Measurements from ENCODE around the gene TUBA4B.
A peak's percentile ranks its signal among the peaks of the same experiment; 100 is the strongest.

The TUBA4B gene

DNA sequence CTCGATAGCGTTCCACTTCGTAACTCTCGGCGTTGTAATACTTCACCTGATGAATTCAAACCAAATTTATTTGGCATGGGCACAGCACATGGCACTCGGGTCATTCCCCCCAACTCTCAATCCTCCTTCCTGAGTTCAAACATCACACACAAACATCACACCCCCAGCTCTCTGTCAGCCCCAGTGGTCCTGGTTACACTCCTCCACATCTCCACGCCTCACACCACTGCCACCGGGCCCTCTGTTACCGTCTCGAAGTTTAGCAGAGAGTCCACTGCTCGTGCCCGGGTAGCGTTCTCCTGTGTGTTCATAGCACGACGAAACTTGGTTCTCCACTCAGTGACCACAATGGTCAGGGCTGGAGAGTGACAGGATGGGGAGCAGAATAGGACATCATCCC lies 38.9 kb upstream of the TUBA4B start:
- H3K27me3 ChIP-seq (ENCODE audit: insufficient read depth, poor library complexity, severe bottlenecking) = no peaks in the 10 kb centered on the region
- no peaks in the 10 kb centered on the region for H3K9me3 ChIP-seq (ENCODE audit: severe bottlenecking)
- TF ChIP-seq, protein P1, sequence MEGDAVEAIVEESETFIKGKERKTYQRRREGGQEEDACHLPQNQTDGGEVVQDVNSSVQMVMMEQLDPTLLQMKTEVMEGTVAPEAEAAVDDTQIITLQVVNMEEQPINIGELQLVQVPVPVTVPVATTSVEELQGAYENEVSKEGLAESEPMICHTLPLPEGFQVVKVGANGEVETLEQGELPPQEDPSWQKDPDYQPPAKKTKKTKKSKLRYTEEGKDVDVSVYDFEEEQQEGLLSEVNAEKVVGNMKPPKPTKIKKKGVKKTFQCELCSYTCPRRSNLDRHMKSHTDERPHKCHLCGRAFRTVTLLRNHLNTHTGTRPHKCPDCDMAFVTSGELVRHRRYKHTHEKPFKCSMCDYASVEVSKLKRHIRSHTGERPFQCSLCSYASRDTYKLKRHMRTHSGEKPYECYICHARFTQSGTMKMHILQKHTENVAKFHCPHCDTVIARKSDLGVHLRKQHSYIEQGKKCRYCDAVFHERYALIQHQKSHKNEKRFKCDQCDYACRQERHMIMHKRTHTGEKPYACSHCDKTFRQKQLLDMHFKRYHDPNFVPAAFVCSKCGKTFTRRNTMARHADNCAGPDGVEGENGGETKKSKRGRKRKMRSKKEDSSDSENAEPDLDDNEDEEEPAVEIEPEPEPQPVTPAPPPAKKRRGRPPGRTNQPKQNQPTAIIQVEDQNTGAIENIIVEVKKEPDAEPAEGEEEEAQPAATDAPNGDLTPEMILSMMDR (IDR thresholded peaks at IDR 0.05; ENCODE audit: poor library complexity, severe bottlenecking) = no peak
- DNase-seq (ENCODE audit: low spot score) (no peak), ATAC-seq (ENCODE audit: low read depth) (no peak)
- peaks cover 43% of the 10 kb centered on the region for H3K36me3 ChIP-seq (ENCODE audit: low read depth)
- H3K4me3 ChIP-seq (ENCODE audit: severe bottlenecking) = no peak overlapping the region
- no peak overlapping the region for H3K27ac ChIP-seq (ENCODE audit: poor library complexity, severe bottlenecking)
- peaks cover 4% of the 10 kb centered on the region for H3K4me1 ChIP-seq (ENCODE audit: insufficient read depth, poor library complexity, severe bottlenecking)

DNA sequence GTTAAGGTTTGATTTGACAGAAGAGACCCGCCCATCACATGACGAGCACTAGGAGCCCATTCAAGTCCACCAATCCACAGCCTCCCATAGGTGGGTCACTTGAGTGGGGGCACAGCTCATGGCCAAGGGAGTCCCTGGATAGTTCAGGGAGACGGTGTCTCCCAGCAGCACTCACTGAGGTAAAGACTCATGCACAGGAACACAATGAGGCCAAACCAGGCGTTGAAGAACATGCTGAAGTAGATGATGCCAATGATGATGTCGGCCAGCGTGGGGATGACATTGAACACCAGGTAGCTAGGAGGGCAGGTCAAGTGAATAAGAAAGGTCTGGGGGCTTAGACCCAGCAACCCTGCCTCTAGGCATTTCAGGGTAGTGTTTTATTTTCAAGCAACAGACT lies 38.3 kb upstream of the TUBA4B start:
- no peak for DNase-seq (ENCODE audit: low spot score)
- H3K4me3 ChIP-seq (ENCODE audit: severe bottlenecking) = no peak overlapping the region
- TF ChIP-seq, protein P1 (IDR thresholded peaks at IDR 0.05; ENCODE audit: poor library complexity, severe bottlenecking) = no peak
- H3K9me3 ChIP-seq (ENCODE audit: severe bottlenecking) = no peaks in the 10 kb centered on the region
- no peaks in the 10 kb centered on the region for H3K27me3 ChIP-seq (ENCODE audit: insufficient read depth, poor library complexity, severe bottlenecking)
- no peak for ATAC-seq (ENCODE audit: low read depth)
- H3K4me1 ChIP-seq (ENCODE audit: insufficient read depth, poor library complexity, severe bottlenecking) = peaks cover 4% of the 10 kb centered on the region
- no peak overlapping the region for H3K27ac ChIP-seq (ENCODE audit: poor library complexity, severe bottlenecking)
- H3K36me3 ChIP-seq (ENCODE audit: low read depth) = peaks cover 43% of the 10 kb centered on the region

DNA sequence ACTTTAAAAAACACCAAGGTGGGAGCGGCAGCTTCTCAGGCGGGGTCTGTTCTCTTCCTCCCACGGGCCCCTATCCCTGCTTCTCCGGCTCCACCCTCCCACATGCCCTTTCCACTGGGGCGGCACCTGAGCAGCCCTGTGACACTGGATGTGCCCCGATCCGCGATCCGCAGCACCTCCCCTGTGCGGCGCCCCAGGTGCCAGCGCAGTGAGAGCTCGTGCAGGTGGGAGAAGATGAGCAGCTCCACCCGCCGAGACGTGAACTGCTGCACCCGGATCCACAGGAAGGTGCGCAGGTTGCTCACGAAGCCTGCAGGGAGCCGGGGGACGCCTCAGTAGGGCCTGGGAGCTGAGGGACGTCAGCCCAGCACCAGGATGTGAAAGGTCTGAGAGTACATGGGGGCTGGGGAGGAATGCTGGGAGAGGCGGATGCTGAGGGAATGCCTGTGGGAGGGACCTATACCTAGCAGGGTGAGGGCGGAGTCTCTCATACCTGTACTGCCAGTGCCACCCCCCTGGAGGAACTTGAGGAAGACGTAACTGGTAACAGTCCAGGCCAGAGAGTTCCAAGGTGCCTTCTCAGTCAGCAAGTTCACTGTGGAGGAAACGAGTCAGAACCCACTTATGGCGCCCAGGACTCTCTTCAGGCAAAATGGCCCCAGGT lies 37.0 kb upstream of the TUBA4B start:
- no peak overlapping the region for H3K27ac ChIP-seq (ENCODE audit: poor library complexity, severe bottlenecking)
- ATAC-seq (ENCODE audit: low read depth) (no peak), DNase-seq (ENCODE audit: low spot score) (no peak)
- H3K36me3 ChIP-seq (ENCODE audit: low read depth) = peaks cover 49% of the 10 kb centered on the region
- TF ChIP-seq, protein P1 (IDR thresholded peaks at IDR 0.05; ENCODE audit: poor library complexity, severe bottlenecking) = no peak
- H3K9me3 ChIP-seq (ENCODE audit: severe bottlenecking) = no peaks in the 10 kb centered on the region
- H3K4me1 ChIP-seq (ENCODE audit: insufficient read depth, poor library complexity, severe bottlenecking) = peaks cover 4% of the 10 kb centered on the region
- no peaks in the 10 kb centered on the region for H3K27me3 ChIP-seq (ENCODE audit: insufficient read depth, poor library complexity, severe bottlenecking)
- no peak overlapping the region for H3K4me3 ChIP-seq (ENCODE audit: severe bottlenecking)

DNA sequence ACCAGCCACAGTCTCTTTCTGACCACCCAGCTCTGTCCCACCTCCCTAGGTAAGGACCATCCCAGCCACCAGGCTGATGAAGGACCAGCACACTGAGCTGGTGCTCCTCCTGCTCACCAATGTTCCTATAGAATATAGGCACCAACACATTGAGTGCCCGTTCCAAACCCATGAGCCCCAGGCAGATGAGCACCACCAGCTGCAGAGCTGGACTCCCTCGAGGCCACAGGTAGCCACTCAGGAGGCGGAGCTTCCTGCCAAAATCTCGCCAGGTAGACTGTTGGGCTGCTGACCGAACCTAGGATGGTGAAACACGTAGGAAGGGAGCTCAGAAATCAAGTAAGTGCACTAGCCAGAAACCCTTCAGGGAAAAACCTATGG lies 36.5 kb upstream of the TUBA4B start:
- no peak overlapping the region for H3K4me3 ChIP-seq (ENCODE audit: severe bottlenecking)
- peaks cover 54% of the 10 kb centered on the region for H3K36me3 ChIP-seq (ENCODE audit: low read depth)
- DNase-seq (ENCODE audit: low spot score) (no peak), ATAC-seq (ENCODE audit: low read depth) (no peak)
- no peaks in the 10 kb centered on the region for H3K27me3 ChIP-seq (ENCODE audit: insufficient read depth, poor library complexity, severe bottlenecking)
- H3K27ac ChIP-seq (ENCODE audit: poor library complexity, severe bottlenecking) = no peak overlapping the region
- peaks cover 4% of the 10 kb centered on the region for H3K4me1 ChIP-seq (ENCODE audit: insufficient read depth, poor library complexity, severe bottlenecking)
- H3K9me3 ChIP-seq (ENCODE audit: severe bottlenecking) = no peaks in the 10 kb centered on the region
- TF ChIP-seq, protein P1 (IDR thresholded peaks at IDR 0.05; ENCODE audit: poor library complexity, severe bottlenecking) = no peak

DNA sequence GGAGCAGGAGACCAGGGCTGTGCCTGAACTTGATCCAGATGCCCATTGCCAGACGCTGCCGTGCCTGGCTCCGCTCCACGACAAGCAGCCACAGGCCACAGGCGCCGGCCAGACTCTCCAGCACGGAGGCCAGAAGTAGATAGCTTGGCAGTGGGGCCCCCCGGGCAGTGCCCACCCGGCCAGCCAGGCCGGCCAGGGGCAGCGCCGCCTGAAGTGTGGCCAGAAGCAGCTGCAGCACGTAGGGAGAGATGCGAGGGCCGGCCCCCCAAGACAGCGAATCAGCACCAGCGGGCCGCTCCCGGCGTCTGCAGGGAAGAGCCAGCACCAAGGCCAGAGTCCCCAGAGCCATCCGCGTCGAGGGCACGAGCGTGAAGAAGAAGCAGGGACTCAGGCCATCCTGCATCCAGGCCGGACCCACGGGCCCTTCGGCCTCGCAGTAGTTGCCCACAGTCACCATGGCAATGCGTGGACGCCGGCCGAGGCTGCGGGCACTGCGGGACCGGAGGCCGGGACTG lies 34.8 kb upstream of the TUBA4B start:
- ATAC-seq (ENCODE audit: low read depth) = peak; percentile 72
- H3K27ac ChIP-seq (ENCODE audit: poor library complexity, severe bottlenecking) = peak overlapping the region; percentile 91
- H3K36me3 ChIP-seq (ENCODE audit: low read depth) = peaks cover 45% of the 10 kb centered on the region
- no peaks in the 10 kb centered on the region for H3K9me3 ChIP-seq (ENCODE audit: severe bottlenecking)
- H3K27me3 ChIP-seq (ENCODE audit: insufficient read depth, poor library complexity, severe bottlenecking) = no peaks in the 10 kb centered on the region
- DNase-seq (ENCODE audit: low spot score) = no peak
- H3K4me1 ChIP-seq (ENCODE audit: insufficient read depth, poor library complexity, severe bottlenecking) = peaks cover 4% of the 10 kb centered on the region
- peak overlapping the region; percentile 43 for H3K4me3 ChIP-seq (ENCODE audit: severe bottlenecking)
- TF ChIP-seq, protein P1 (IDR thresholded peaks at IDR 0.05; ENCODE audit: poor library complexity, severe bottlenecking) = no peak

All from RWPE2 (cell line).